Spleen (tissue), 7 donors: ENCODE results near the gene CNPPD1.

ENCODE experiments used
- POLR2A ChIP-seq, 3 donors: fragments of 450-650 bp; IDR thresholded peaks; one replicate each; pipeline ENCODE4 v1.5.1; 2017; ENCODE audit warnings: antibody characterized with exemption in 3 of 3, mild to moderate bottlenecking in 1 of 3
- TF ChIP-seq, protein P1 (sequence below), 11 experiments: fragments of 200-600 bp in 7 of 11; fragments of 450-650 bp in 4 of 11; sonication (generic) in 4 of 11; IDR thresholded peaks in 8 of 11; conservative IDR thresholded peaks in 3 of 11; 1 replicate in 7 of 11; 2 replicates in 4 of 11; pipeline versions ENCODE4 v1.4.0 to v1.8.0; 2016 to 2021; ENCODE audit warnings: antibody characterized with exemption in 11 of 11, inconsistent platforms in 4 of 11, mild to moderate bottlenecking in 1 of 11
- donor health status: DM: no; HTN: no; CAD: no; lungs with moderate emphysema.
- donor health status: DM: no; HTN: no; CAD: no.
- donor health status: DM: no; HTN: no; CAD: no.

DNA sequence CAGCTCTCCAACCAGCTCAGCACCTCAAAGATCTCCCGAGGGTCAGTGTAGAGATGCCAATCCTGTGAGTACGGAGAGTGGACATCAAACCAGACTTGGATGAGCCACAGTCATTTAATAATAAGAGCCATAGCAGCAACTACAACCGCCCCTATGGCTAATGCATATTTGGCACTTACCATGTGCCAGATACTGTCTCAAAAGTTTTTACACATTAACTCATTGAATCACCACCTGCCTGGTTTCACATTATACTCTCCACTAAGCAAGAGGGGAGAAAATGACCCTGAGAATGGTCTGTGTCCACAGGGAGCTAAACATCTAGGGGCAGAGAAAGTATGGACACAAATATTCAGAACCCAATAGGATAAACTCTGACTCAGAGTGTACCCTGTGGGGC lies 2.6 kb downstream of the CNPPD1 start:
- no peak for TF ChIP-seq POLR2A (IDR thresholded peaks at IDR 0.05)
- TF ChIP-seq, protein P1, sequence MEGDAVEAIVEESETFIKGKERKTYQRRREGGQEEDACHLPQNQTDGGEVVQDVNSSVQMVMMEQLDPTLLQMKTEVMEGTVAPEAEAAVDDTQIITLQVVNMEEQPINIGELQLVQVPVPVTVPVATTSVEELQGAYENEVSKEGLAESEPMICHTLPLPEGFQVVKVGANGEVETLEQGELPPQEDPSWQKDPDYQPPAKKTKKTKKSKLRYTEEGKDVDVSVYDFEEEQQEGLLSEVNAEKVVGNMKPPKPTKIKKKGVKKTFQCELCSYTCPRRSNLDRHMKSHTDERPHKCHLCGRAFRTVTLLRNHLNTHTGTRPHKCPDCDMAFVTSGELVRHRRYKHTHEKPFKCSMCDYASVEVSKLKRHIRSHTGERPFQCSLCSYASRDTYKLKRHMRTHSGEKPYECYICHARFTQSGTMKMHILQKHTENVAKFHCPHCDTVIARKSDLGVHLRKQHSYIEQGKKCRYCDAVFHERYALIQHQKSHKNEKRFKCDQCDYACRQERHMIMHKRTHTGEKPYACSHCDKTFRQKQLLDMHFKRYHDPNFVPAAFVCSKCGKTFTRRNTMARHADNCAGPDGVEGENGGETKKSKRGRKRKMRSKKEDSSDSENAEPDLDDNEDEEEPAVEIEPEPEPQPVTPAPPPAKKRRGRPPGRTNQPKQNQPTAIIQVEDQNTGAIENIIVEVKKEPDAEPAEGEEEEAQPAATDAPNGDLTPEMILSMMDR (IDR thresholded peaks at IDR 0.05 in 8 of 11, conservative IDR thresholded peaks at IDR 0.05 in 3 of 11): no peak
